CD4-positive, alpha-beta T cell treated with Interleukin-6 at 100 ng/mL for 8 hours (primary cell): ENCODE results near the gene MGRN1.
A peak's percentile ranks its signal among the peaks of the same experiment; 100 is the strongest.

ENCODE experiments used
- DNase-seq: peaks from one replicate; pipeline ENCODE4 v3.0.0-alpha.2; 2020; ENCODE audit warnings: mixed read lengths, low spot score

The MGRN1 gene

GRCh38 chr16:4675864-4676786, 51.5 kb downstream of the MGRN1 start:
- DNase-seq = peak; percentile 77

- no peak for DNase-seq
These were observed 52.2 kb downstream of the MGRN1 start for GRCh38 chr16:4676831-4677230.

GRCh38 chr16:4677390-4677789, 52.8 kb downstream of the MGRN1 start:
- DNase-seq = no peak

GRCh38 chr16:4677994-4678393, 53.4 kb downstream of the MGRN1 start:
- no peak for DNase-seq

- no peak for DNase-seq
These were observed 54.0 kb downstream of the MGRN1 start for GRCh38 chr16:4678596-4678995.

- DNase-seq = no peak
These were observed 54.7 kb downstream of the MGRN1 start for GRCh38 chr16:4679156-4679849.

- no peak for DNase-seq
These were observed 55.4 kb downstream of the MGRN1 start for GRCh38 chr16:4679850-4680636.

- DNase-seq = no peak
These were observed 56.2 kb downstream of the MGRN1 start for GRCh38 chr16:4680673-4681470.

- DNase-seq = no peak
These were observed 57.0 kb downstream of the MGRN1 start for GRCh38 chr16:4681471-4682083.

GRCh38 chr16:4682084-4682591, 57.5 kb downstream of the MGRN1 start:
- no peak for DNase-seq

- DNase-seq = no peak
These were observed 58.1 kb downstream of the MGRN1 start for GRCh38 chr16:4682616-4683254.

- DNase-seq = no peak
These were observed 58.8 kb downstream of the MGRN1 start for GRCh38 chr16:4683255-4684057.

GRCh38 chr16:4684058-4684715, 59.6 kb downstream of the MGRN1 start:
- DNase-seq = no peak

GRCh38 chr16:4684763-4685162, 60.1 kb downstream of the MGRN1 start:
- no peak for DNase-seq

GRCh38 chr16:4685292-4685691, 60.7 kb downstream of the MGRN1 start:
- no peak for DNase-seq

GRCh38 chr16:4685776-4686496, 61.3 kb downstream of the MGRN1 start:
- no peak for DNase-seq

GRCh38 chr16:4686497-4687210, 62.0 kb downstream of the MGRN1 start:
- DNase-seq = no peak

GRCh38 chr16:4687416-4687815, 62.8 kb downstream of the MGRN1 start:
- DNase-seq = no peak
